Retinal pigment epithelial cell (primary cell): Measurements from ENCODE around the gene PPM1N.
A peak's percentile ranks its signal among the peaks of the same experiment; 100 is the strongest.

ENCODE experiments used
- DNase-seq: peaks from one replicate; pipeline ENCODE4 v3.0.0-alpha.2; 2010; ENCODE audit warnings: low read depth
- H3K4me3 ChIP-seq: 2 replicates; pipeline ENCODE4 v1.5.1; 2011; ENCODE audit warnings: mild to moderate bottlenecking, low read length, control low read depth, moderate library complexity
- TF ChIP-seq, protein P1 (sequence below): conservative IDR thresholded peaks from 2 replicates; pipeline ENCODE4 v1.5.1; 2011; ENCODE audit warnings: low read depth, low read length, control low read depth, inconsistent platforms

PPM1N gene

DNA sequence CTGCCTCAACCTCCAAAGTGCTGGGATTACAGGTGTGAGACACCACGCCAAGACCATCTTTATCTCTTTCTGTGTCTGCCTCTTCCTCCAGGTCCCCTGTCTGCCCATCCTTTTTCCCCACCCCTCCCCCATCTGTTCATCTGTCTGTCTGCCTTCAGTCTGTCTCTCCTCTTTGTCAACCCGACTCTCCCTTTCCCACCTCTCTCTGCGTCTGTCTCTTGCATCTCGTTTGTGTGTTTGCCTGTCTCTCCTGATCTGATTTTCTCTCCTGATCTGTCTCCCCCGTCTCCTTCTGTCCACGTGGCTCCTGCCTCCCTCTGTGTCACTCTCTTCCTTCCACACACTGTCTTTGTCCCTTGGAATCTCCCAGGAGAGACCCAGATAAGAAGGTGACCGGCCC lies 19.0 kb downstream of the PPM1N start:
- no peak overlapping the region for H3K4me3 ChIP-seq
- TF ChIP-seq, protein P1, sequence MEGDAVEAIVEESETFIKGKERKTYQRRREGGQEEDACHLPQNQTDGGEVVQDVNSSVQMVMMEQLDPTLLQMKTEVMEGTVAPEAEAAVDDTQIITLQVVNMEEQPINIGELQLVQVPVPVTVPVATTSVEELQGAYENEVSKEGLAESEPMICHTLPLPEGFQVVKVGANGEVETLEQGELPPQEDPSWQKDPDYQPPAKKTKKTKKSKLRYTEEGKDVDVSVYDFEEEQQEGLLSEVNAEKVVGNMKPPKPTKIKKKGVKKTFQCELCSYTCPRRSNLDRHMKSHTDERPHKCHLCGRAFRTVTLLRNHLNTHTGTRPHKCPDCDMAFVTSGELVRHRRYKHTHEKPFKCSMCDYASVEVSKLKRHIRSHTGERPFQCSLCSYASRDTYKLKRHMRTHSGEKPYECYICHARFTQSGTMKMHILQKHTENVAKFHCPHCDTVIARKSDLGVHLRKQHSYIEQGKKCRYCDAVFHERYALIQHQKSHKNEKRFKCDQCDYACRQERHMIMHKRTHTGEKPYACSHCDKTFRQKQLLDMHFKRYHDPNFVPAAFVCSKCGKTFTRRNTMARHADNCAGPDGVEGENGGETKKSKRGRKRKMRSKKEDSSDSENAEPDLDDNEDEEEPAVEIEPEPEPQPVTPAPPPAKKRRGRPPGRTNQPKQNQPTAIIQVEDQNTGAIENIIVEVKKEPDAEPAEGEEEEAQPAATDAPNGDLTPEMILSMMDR: no peak
- no peak for DNase-seq

DNA sequence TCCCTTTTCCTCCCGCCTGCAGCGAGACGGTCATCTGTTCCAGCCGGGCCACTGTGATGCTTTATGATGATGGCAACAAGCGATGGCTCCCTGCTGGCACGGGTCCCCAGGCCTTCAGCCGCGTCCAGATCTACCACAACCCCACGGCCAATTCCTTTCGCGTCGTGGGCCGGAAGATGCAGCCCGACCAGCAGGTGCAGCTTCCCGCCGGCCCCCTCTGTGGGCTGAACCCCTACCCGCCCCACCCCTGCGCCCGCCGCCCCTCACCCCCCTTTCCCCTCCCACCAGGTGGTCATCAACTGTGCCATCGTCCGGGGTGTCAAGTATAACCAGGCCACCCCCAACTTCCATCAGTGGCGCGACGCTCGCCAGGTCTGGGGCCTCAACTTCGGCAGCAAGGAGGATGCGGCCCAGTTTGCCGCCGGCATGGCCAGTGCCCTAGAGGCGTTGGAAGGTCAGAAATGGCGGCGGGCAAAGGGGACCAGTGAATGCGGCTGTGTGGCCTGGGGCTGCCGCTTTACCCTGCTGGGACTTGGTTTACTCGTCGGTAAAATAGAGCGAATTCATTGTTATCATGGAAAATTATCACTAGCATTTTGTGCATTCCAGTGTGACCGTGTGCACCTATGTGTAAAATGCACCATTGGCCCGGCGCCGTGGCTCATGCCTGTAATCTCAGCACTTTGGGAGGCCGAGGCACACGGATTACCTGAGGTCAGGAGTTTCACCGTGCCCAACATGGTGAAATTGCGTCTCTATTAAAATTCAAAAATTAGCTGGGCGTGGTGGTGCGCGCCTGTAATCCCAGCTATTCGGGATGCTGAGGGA lies 19.6 kb downstream of the PPM1N start:
- no peak overlapping the region for H3K4me3 ChIP-seq
- no peak for DNase-seq
- TF ChIP-seq, protein P1: no peak

DNA sequence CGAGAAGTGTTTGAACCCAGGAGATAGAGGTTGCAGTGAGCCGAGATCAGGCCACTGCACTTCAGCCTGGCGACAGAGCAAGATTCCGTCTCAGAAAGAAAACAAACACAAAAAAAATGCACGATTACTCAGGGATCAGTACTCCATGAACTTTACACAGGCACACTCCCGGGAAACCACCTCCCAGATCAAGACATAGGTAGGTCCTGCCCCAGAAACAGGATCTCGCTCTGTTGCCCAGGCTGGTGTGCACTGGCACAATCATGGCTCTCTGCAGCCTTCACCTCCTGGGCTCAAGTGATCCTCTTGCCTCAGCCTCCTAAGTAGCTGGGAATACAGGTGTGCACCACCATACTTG lies 20.2 kb downstream of the PPM1N start:
- H3K4me3 ChIP-seq: no peak overlapping the region
- no peak for DNase-seq
- TF ChIP-seq, protein P1: no peak

DNA sequence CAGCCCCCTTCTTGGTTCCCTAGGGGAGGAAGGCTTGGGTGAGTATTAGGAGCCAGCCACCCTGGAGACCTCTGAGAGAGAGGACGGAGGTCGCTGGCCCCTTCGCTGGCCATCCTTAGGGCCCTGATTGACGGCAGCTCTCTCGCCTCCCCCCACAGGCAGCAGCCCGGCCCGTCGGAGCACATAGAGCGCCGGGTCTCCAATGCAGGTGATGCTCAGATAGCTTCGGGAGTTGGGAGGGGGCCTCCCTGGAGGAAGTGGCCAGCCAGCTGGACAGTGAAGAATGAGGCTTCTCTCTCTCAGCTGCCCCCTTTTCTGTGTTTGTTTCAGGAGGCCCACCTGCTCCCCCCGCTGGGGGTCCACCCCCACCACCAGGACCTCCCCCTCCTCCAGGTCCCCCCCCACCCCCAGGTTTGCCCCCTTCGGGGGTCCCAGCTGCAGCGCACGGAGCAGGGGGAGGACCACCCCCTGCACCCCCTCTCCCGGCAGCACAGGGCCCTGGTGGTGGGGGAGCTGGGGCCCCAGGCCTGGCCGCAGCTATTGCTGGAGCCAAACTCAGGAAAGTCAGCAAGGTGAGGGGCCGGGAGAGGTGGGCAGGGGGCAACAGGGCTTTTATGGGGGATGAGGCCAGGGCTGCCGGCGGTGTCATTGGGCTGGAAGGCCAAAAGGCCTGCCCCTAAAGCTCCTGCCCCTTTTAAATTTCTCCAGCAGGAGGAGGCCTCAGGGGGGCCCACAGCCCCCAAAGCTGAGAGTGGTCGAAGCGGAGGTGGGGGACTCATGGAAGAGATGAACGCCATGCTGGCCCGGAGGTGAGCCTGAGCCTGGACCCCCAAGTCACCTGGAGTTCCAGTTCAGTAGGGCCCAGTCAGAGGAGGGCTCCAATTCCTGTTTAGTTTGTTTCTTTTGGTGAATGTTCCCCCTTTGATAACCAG lies 24.0 kb downstream of the PPM1N start:
- TF ChIP-seq, protein P1: no peak
- no peak overlapping the region for H3K4me3 ChIP-seq
- DNase-seq: no peak

DNA sequence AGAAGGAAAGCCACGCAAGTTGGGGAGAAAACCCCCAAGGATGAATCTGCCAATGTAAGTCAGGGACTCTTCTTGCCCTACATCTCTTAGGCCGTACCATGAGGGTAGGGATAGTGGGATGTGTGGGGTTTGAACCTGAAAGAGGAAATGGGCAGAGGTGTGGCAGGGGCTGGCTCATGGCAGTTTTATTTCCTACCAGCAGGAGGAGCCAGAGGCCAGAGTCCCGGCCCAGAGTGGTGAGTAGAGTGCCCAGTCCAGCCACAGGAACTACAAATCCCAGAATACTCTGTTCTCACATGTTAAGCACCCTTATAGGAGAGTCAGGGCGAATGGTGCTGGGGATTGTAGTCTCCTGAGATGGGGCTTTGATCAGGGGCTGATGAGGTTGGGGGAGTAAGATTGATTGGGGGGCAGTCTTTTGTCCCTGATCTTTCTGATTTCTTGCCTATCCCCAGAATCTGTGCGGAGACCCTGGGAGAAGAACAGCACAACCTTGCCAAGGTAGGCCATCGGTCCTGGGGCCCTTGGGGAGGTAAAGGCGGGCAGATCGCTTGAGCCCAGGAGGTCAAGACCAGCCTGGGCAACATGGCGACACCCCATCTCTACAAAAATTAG lies 25.5 kb downstream of the PPM1N start:
- no peak for DNase-seq
- no peak overlapping the region for H3K4me3 ChIP-seq

DNA sequence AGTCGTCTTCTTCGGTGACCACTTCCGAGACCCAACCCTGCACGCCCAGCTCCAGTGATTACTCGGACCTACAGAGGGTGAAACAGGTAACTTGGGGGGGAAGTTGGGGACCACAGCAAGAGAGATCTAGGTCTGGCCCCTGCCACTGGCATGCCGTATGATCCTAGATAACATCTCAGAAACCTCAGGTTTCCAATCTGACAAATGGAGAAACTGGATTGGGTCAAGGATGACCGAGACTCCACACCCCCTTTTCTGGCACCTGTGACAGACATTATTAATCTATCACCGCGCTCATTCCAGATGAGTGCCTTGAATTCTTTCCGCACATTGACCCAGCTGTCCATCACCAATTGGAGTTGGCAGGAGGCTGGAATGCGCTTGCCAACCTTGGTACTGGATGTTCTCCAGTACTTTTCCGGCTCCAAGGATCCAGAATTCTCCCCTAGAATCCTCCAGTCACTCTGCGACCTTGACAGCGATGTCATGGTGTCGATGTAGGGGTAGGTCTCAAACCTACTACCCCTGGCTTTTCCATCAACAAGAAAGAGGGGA lies 26.4 kb downstream of the PPM1N start:
- TF ChIP-seq, protein P1: no peak
- DNase-seq: no peak
- no peak overlapping the region for H3K4me3 ChIP-seq

More for the DNA sequence above, 25.5 kb downstream of the PPM1N start:
- TF ChIP-seq, protein P1: peak; percentile 91
